ENCODE results near the gene MCAM. TPM values are rescaled to one million over a fixed set of nuclear protein-coding genes. Genes with fewer than 3 reads are reported as not detected.

MCAM gene
- total RNA-seq, 2 donors from 2014 or later, result 356 to 509 TPM

DNA sequence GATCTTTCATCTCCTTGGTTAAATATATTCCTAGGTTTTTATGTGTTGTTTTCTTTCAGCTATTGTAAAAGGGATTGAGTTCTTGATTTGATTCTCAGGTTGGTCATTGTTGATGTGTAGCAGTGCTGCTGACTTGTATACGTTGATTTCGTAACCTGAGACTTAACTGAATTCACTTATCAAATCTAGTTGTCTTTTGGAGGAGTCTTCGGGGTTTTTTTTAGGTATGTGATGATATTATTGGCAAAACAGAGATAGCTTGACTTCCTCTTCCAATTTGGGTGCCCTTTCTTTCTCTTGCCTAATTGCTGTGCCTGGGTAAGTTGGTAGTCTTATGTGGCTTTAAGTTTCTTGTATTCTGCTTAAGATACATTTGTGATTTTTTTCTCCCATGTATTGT lies 57.9 kb downstream of the MCAM start:
- no peak for TF ChIP-seq CTCF (IDR thresholded peaks at IDR 0.05)
- no peaks in the 10 kb centered on the region for H3K27me3 ChIP-seq
- H3K4me3 ChIP-seq, result no peak overlapping the region
- H3K36me3 ChIP-seq, result no peaks in the 10 kb centered on the region
- no peak overlapping the region for H3K27ac ChIP-seq
- H3K9me3 ChIP-seq, result no peaks in the 10 kb centered on the region
- no peak for DNase-seq (ENCODE audit: low spot score)
- peaks cover 0 to 18% of the 10 kb centered on the region in 2 donors for H3K4me1 ChIP-seq

Small RNA genes within 50 kb of the gene (microRNA-seq; reads per million reads assigned to microRNA genes)
- gene MIR6756 (ENCODE audit: borderline number of aligned reads in 2 of 2, borderline replicate concordance in 1 of 2), result 0 reads per million in 2 donors

Other genes starting within 250 kb of the MCAM start
- 10 to 100 TPM; 22.0 to 23.7 TPM for gene VPS11, start 249.3 kb downstream of the MCAM start, total RNA-seq
- 10 to 100 TPM in 1 of 2 donors, 1 to 10 TPM in 1; 4.9 to 13.3 TPM for gene HMBS, start 232.2 kb downstream of the MCAM start, total RNA-seq
- 10 to 100 TPM; 15.8 to 18.6 TPM for gene DPAGT1, start 215.3 kb downstream of the MCAM start, total RNA-seq
- gene C2CD2L, start 209.8 kb downstream of the MCAM start, total RNA-seq, result 10 to 100 TPM; 10.0 to 14.2 TPM
- 10 to 100 TPM; 11.2 to 18.1 TPM for gene HINFP, start 195.6 kb downstream of the MCAM start, total RNA-seq
- 1 to 10 TPM; 1.4 to 1.8 TPM for gene ABCG4, start 168.1 kb downstream of the MCAM start, total RNA-seq
- gene NLRX1, start 148.4 kb downstream of the MCAM start, total RNA-seq, result 10 to 100 TPM; 16.9 to 24.3 TPM
- 1 to 10 TPM; 1.7 to 5.6 TPM for gene NHERF4, start 131.7 kb downstream of the MCAM start, total RNA-seq
- gene CBL, start 110.8 kb downstream of the MCAM start, total RNA-seq, result 10 to 100 TPM in 1 of 2 donors, 1 to 10 TPM in 1; 8.5 to 14.5 TPM
- 10 to 100 TPM in 1 of 2 donors, 1 to 10 TPM in 1; 8.2 to 10.3 TPM for gene RNF26, start 17.4 kb upstream of the MCAM start, total RNA-seq
- gene C1QTNF5, start 23.8 kb upstream of the MCAM start, total RNA-seq, result 10 to 100 TPM; 41.4 to 47.4 TPM
- not detected for gene MFRP, start 29.6 kb upstream of the MCAM start, total RNA-seq
- 10 to 100 TPM; 38.9 to 58.7 TPM for gene USP2, start 64.6 kb upstream of the MCAM start, total RNA-seq
- gene THY1, start 106.0 kb upstream of the MCAM start, total RNA-seq, result 1 to 10 TPM; 2.0 to 7.2 TPM

Data from right atrium auricular region (tissue), 2 donors.